Activated gamma-delta T cell treated with anti-CD3 and anti-CD28 coated beads, Interleukin-2, amount 50 U/mL, for 16 hours (primary cell): ENCODE data around the gene RAB11FIP5.

Experiments
- DNase-seq: peaks from one replicate; pipeline ENCODE4 v3.0.0-alpha.2; 2020; ENCODE audit warnings: low read depth

Gene RAB11FIP5

DNA sequence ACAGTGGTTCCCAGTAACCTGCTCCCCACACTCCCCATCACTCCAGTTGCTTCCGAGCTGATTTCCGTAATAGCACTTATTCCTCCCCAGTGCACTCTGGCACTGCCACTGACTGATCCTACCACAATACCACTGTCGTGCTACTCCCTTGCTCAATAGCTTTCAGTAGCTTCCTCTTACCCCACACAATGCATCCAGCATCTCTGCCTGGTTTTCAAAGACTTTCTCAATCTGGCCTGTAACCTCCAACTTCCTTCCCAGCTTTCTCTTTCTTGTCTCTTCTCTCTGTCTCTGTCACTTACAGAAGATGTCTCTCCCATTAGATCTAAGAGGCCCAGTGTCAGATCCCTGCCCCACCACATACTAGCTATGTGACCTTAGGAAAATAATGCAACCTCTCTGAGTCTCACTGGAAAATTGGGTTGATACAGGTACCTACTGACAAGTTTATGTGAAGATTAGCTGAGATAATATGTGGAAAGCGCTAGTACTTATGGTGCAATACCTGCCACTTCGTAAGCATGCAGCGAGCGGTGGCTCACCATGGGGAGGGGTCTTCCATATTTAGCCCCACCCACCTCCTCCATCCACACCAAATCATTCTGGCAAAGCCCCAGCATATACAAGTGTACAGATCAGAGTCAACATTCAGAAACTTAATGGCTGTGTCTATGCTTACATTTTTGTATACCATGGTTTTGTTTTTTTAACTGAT lies 77.9 kb downstream of the RAB11FIP5 start:
- no peak for DNase-seq

- DNase-seq, result no peak
Observed at GRCh38 chr2:73033766-73034381, 78.9 kb downstream of the RAB11FIP5 start.

DNA sequence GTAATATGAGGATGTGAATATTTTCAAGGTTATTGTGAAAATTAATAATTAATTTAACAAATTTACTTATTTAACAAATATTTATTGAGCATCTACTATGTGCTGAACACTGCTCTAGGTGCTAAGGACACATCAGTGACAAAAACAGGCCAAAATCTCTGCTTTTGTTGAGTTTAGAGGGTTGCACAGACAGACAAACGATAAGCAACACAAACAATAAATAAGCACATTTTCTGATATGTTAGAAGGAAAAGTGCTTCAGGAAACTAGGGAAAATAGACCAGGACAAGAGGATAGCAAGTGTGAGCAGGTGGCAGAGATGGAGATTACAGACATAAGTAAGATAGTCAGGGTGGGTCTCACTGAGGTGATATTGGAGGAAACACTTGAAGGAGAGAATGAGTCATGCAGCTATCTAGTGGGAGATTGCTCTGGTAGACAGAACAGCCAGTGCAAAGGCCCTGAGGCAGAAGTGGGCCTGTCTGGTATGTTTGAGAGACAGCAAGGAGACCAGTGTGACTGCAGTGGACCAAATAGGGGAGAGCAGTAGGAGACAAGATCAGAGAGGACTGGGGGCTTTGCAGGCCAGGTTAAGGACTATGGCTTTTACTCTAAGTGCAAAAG lies 79.5 kb downstream of the RAB11FIP5 start:
- no peak for DNase-seq

- DNase-seq, result no peak
Observed at GRCh38 chr2:73032702-73033097, 80.0 kb downstream of the RAB11FIP5 start.

- no peak for DNase-seq
Observed at GRCh38 chr2:73031725-73032701, 80.7 kb downstream of the RAB11FIP5 start.

GRCh38 chr2:73031095-73031678 lies 81.6 kb downstream of the RAB11FIP5 start:
- DNase-seq, result no peak

DNA sequence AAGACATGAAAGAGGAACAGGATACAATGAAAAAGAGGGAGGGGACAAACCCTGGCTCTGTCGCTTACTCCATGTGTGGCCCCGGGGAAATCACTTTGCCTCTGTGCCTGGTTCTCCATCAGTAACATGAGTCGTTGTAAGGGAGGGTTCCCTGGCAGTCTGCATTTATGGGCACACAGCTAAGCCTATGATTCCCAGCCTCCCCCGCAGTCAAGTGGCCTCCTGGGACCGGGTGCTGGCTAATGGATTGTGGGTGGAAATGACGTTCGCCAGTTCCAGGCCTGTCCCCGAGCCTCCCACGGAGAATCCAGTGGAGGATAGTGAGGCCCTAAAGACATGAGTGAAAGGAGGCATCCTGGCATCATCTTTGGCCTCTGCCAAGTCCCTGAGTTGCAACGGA lies 83.9 kb downstream of the RAB11FIP5 start:
- no peak for DNase-seq

GRCh38 chr2:73027340-73027739 lies 85.4 kb downstream of the RAB11FIP5 start:
- no peak for DNase-seq

GRCh38 chr2:73023497-73023896 lies 89.3 kb downstream of the RAB11FIP5 start:
- no peak for DNase-seq
